B cell (primary cell): ENCODE measurements around the gene OST4. TPM values are rescaled to one million over a fixed set of nuclear protein-coding genes. Genes with fewer than 3 reads are reported as not detected.

Source experiments
- ATAC-seq: fragments of 200-7000 bp; cut with Tn5 transposase; one replicate; pipeline ENCODE4 v1.10.0; 2021; ENCODE audit warnings: low read depth, mild to moderate bottlenecking, moderate number of reproducible peaks, moderate library complexity
- CTCF ChIA-PET: fragments of 350-600 bp; sonication (Branson Sonifier 250); formaldehyde crosslinking; loops from one replicate; lab custom pipeline; 2021; ENCODE audit warnings: antibody characterized with exemption, inconsistent platforms; lab: Charles Lee
- POLR2A ChIA-PET: fragments of 350-600 bp; sonication (Branson Sonifier 250); formaldehyde crosslinking; loops from one replicate; lab custom pipeline; 2021; ENCODE audit warnings: antibody characterized with exemption; lab: Charles Lee
- DNase-seq: peaks from one replicate; pipeline ENCODE4 v3.0.0; 2013
- H2AFZ ChIP-seq: 2 replicates; pipeline ENCODE4 v1.6.1; 2012; ENCODE audit warnings: mild to moderate bottlenecking, low read depth, low read length; ENCODE audit not compliant: insufficient read depth, poor library complexity, severe bottlenecking
- H3K27ac ChIP-seq, 2 donors: 1 replicate in 1 of 2; 2 replicates in 1 of 2; pipeline ENCODE4 v1.5.1; 2012 to 2013; ENCODE audit warnings: low read length in 2 of 2, mild to moderate bottlenecking in 2 of 2, moderate library complexity in 1 of 2
- H3K27me3 ChIP-seq, 4 experiments: fragments of 200-600 bp in 1 of 4; sonication (generic) in 1 of 4; replicated peaks in 1 of 4; 1 replicate in 2 of 4; 2 replicates in 2 of 4; pipeline versions ENCODE4 v1.6.1 to v1.7.0; 2013 to 2016; ENCODE audit warnings: low read length in 3 of 4, mild to moderate bottlenecking in 2 of 4, mixed read lengths in 1 of 4, moderate library complexity in 1 of 4; ENCODE audit not compliant: insufficient read depth in 4 of 4, control insufficient read depth in 3 of 4; ENCODE audit errors: control extremely low read depth in 1 of 4
- H3K36me3 ChIP-seq, 2 experiments: replicated peaks in 1 of 2; 1 replicate in 1 of 2; 2 replicates in 1 of 2; pipeline versions ENCODE4 v1.6.1 to v1.7.1; 2013; ENCODE audit warnings: low read length in 1 of 2; ENCODE audit not compliant: insufficient read depth in 2 of 2, control insufficient read depth in 1 of 2; ENCODE audit errors: control extremely low read depth in 1 of 2, extremely low read depth in 1 of 2
- H3K4me1 ChIP-seq, 2 donors: fragments of 200-600 bp in 1 of 2; sonication (generic) in 1 of 2; 1 replicate in 1 of 2; 2 replicates in 1 of 2; pipeline versions ENCODE4 v1.5.1 to v1.6.1; 2013 to 2017; ENCODE audit warnings: low read length in 2 of 2; ENCODE audit not compliant: control insufficient read depth in 2 of 2, insufficient read depth in 2 of 2
- H3K4me2 ChIP-seq: replicated peaks from 2 replicates; pipeline ENCODE3; 2012; ENCODE audit warnings: mild to moderate bottlenecking, low read depth, low read length; ENCODE audit not compliant: poor library complexity, severe bottlenecking
- H3K4me3 ChIP-seq, 5 experiments: fragments of 200-600 bp in 1 of 5; sonication (generic) in 1 of 5; 1 replicate in 3 of 5; 2 replicates in 2 of 5; pipeline versions ENCODE4 v1.5.1 to v1.7.0; 2011 to 2016; ENCODE audit warnings: low read length in 4 of 5, mild to moderate bottlenecking in 4 of 5, low read depth in 2 of 5, control low read depth in 1 of 5, moderate library complexity in 1 of 5; ENCODE audit not compliant: insufficient read depth in 1 of 5; ENCODE audit errors: control extremely low read depth in 1 of 5, extremely low read depth in 1 of 5
- H3K79me2 ChIP-seq: fragments of 200-600 bp; sonication (generic); one replicate; pipeline ENCODE4 v1.6.0; 2016; ENCODE audit warnings: low read length; ENCODE audit not compliant: control insufficient read depth, insufficient read depth
- H3K9ac ChIP-seq: fragments of 200-600 bp; sonication (generic); 2 replicates; pipeline ENCODE4 v1.6.1; 2017; ENCODE audit warnings: mild to moderate bottlenecking, low read length, moderate library complexity
- H3K9me3 ChIP-seq, 3 donors: one replicate each; pipeline versions ENCODE4 v1.6.1 to v1.7.1; 2013; ENCODE audit warnings: low read length in 2 of 3; ENCODE audit not compliant: control insufficient read depth in 2 of 3, insufficient read depth in 1 of 3; ENCODE audit errors: control extremely low read depth in 1 of 3
- H4K20me1 ChIP-seq: 2 replicates; pipeline ENCODE4 v1.6.0; 2012; ENCODE audit warnings: mild to moderate bottlenecking, low read length; ENCODE audit not compliant: insufficient read depth, control insufficient read depth, poor library complexity, severe bottlenecking
- H3K27ac Mint-ChIP-seq: one replicate; pipeline ENCODE4 v1.8.0; 2021; ENCODE audit warnings: mixed read lengths
- H3K27me3 Mint-ChIP-seq: one replicate; pipeline ENCODE4 v1.8.0; 2021; ENCODE audit warnings: mixed read lengths
- H3K4me1 Mint-ChIP-seq: one replicate; pipeline ENCODE4 v1.8.0; 2021; ENCODE audit warnings: mixed read lengths
- H3K4me3 Mint-ChIP-seq: one replicate; pipeline ENCODE4 v1.8.0; 2021; ENCODE audit warnings: mixed read lengths
- H3K9me3 Mint-ChIP-seq: one replicate; pipeline ENCODE4 v1.8.0; 2022; ENCODE audit warnings: mixed read lengths; ENCODE audit not compliant: insufficient read depth
- EZH2 ChIP-seq: IDR thresholded peaks from 2 replicates; pipeline ENCODE4 v1.6.1; 2012; ENCODE audit warnings: borderline replicate concordance, low read depth, mild to moderate bottlenecking, moderate library complexity, low read length; ENCODE audit not compliant: insufficient read depth, poor library complexity, severe bottlenecking
- WGBS: methylation state at CpG from one replicate; pipeline ENCODE4 v1.1.5; 2013; ENCODE audit warnings: missing lambda C conversion rate; ENCODE audit not compliant: insufficient coverage; 5-methylcytosine and 5-hydroxymethylcytosine counted together
- intact Hi-C: fragments of 100-400 bp; cut with micrococcal nuclease; formaldehyde crosslinking; loops from one replicate; pipeline ENCODE4 v1.10.0; 2022
- polyA plus RNA-seq: library from polyadenylated mRNA; depleted of rRNA; stranded (reverse); fragments of >200 nt; gene quantifications from 2 replicates; pipeline ENCODE4 v1.2.3, GENCODE V29; 2012
- total RNA-seq, 2 donors: library from RNA; stranded (reverse); fragments of 120-200 nt in 1 of 2; gene quantifications; 1 replicate in 1 of 2; 2 replicates in 1 of 2; pipeline versions ENCODE4 v1.2.3 to v1.2.4, GENCODE V29; 2013 to 2022
- TF ChIP-seq, protein P1 (sequence below): fragments of 200-600 bp; IDR thresholded peaks from one replicate; pipeline ENCODE4 v1.8.0; 2022; ENCODE audit warnings: antibody characterized with exemption, mild to moderate bottlenecking

The OST4 gene
- total and polyA plus RNA-seq, 2 donors (not counting 1 experiment from before 2014, with no cell fraction given): 195 to 257 TPM

DNA sequence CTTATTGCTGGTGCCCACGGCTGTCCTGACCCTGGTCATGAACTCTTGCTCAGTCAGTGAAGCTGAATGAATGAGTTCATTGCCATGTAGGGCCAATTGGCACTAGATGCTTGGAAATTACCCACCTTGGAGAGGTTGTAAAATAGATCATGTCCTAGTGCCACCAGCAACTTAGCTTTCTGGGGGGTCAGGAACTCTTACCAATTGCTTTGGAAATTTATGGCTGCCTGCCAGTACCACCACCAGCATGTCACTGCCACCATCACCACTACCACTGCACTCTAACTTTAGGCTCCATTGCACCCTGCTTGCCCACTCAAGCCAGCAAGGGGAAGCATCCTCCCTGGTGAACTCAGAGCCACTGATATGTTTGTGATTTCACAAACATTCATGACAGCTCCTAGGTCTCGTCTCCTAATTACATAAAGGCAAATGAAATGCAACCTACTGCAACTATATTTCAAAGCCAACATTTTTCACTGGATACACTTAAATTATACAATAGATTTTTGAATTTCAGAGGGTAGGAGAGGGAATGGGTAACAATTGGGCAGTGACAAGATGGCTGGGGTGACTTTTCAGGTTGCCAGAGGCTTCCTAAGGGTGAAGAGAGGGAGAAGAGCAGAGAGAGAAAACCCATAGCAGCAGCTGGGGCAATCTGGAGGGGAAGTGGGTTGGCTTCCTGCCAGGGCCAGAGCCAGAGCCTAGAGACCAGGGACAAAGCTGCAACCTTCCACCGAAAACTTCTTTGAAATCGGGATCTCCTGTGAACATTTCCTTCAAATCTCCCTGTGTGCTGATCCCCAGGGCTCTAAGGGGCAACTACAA is 3.5 kb upstream of the OST4 start:
- Histone ChIP-seq H3K9ac (no peak overlapping the region), H3K27me3 (peaks cover 0 to 11% (median 4%) of the 10 kb centered on the region in 4 experiments), H3K27ac (peak overlapping the region in 1 of 2 donors; percentile 20), H3K36me3 (peaks cover 0 to 3% of the 10 kb centered on the region in 2 experiments), H3K9me3 (no peaks in the 10 kb centered on the region), H4K20me1 (peaks cover 3% of the 10 kb centered on the region), H2AFZ (no peak overlapping the region), H3K4me3 (peak overlapping the region in 1 of 5 experiments; percentile 21), H3K4me1 (peaks cover 31 to 40% of the 10 kb centered on the region in 2 donors), H3K79me2 (peaks cover 13% of the 10 kb centered on the region), H3K4me2 (peak overlapping the region; percentile 49)
- Mint-ChIP-seq H3K27me3 (no peaks in the 10 kb centered on the region), H3K4me3 (peak overlapping the region; percentile 62), H3K27ac (peak overlapping the region; percentile 79), H3K9me3 (no peaks in the 10 kb centered on the region), H3K4me1 (peaks cover 54% of the 10 kb centered on the region)
- DNase-seq (peak; percentile 63), ATAC-seq (no peak)
- ChIA-PET CTCF (interaction anchor here (1.2 to 1.6 kb wide), 2 partner anchors 21 to 34 kb away, joined by 3 read pairs; no protein-coding TSS in a partner anchor), POLR2A (interaction anchor here (0.6 to 0.7 kb wide), 2 partner anchors 115 to 726 kb away, joined by 3 to 4 read pairs; no protein-coding TSS in a partner anchor)
- WGBS: 36% methylated on average over 3 of the region's 4 CpGs
- intact Hi-C loops: no loop called here
- TF ChIP-seq EZH2: no peak
- TF ChIP-seq, protein P1, sequence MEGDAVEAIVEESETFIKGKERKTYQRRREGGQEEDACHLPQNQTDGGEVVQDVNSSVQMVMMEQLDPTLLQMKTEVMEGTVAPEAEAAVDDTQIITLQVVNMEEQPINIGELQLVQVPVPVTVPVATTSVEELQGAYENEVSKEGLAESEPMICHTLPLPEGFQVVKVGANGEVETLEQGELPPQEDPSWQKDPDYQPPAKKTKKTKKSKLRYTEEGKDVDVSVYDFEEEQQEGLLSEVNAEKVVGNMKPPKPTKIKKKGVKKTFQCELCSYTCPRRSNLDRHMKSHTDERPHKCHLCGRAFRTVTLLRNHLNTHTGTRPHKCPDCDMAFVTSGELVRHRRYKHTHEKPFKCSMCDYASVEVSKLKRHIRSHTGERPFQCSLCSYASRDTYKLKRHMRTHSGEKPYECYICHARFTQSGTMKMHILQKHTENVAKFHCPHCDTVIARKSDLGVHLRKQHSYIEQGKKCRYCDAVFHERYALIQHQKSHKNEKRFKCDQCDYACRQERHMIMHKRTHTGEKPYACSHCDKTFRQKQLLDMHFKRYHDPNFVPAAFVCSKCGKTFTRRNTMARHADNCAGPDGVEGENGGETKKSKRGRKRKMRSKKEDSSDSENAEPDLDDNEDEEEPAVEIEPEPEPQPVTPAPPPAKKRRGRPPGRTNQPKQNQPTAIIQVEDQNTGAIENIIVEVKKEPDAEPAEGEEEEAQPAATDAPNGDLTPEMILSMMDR: no peak

DNA sequence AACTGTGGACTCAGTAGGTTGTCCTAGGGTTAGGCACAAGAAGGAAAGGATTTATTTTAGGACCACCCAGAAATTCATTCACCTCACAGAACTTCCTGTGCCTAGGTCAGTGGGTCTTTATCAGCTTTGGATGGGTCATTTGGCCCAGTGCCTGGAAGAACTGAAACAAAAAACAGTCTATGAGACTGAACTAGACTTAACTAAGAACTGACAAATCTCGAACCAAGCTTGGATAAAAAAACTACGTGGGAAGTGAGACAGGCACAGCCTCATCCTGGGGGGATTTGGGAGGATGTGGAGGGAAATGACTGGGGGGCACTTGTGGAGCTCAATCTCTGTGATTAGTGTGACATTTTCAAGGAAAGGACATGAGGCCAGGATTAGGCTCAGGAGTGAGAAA is 2.3 kb upstream of the OST4 start:
- H4K20me1 ChIP-seq: peaks cover 13% of the 10 kb centered on the region
- no peak for TF ChIP-seq EZH2
- TF ChIP-seq, protein P1: no peak
- peak overlapping the region; percentile 10 for H3K4me3 Mint-ChIP-seq
- no peak overlapping the region for H3K27ac ChIP-seq
- ATAC-seq: no peak
- H3K4me1 Mint-ChIP-seq: peaks cover 66% of the 10 kb centered on the region
- H3K9ac ChIP-seq: no peak overlapping the region
- ChIA-PET POLR2A (no interaction called here), CTCF (interaction anchor here (0.7 to 1.6 kb wide), 4 partner anchors 11 to 33 kb away, joined by 3 read pairs; partner anchors contain the start of gene AGBL5)
- no peak for DNase-seq
- no peak overlapping the region for H3K4me2 ChIP-seq
- H3K79me2 ChIP-seq: peaks cover 25% of the 10 kb centered on the region
- H3K36me3 ChIP-seq: peaks cover under 1 to 15% of the 10 kb centered on the region in 2 experiments
- H3K27ac Mint-ChIP-seq: peak overlapping the region; percentile 23
- H3K27me3 Mint-ChIP-seq: no peaks in the 10 kb centered on the region
- peaks cover 35 to 44% of the 10 kb centered on the region in 2 donors for H3K4me1 ChIP-seq
- H3K9me3 ChIP-seq: no peaks in the 10 kb centered on the region
- H3K27me3 ChIP-seq: peaks cover 0 to under 1% (median under 1%) of the 10 kb centered on the region in 4 experiments
- WGBS: 92% methylated on average over 2 of the region's 2 CpGs
- intact Hi-C loops: no loop called here
- H2AFZ ChIP-seq: no peak overlapping the region
- H3K9me3 Mint-ChIP-seq: no peaks in the 10 kb centered on the region
- H3K4me3 ChIP-seq: no peak overlapping the region
